PC-3 (cell line): ENCODE results near the gene HNRNPC.

Source experiments
- EZH2 ChIP-seq: fragments of 300-600 bp; sonication (generic); IDR thresholded peaks from one replicate; pipeline ENCODE4 v1.6.1; 2017; ENCODE audit warnings: antibody characterized with exemption, mild to moderate bottlenecking, low read length; ENCODE audit not compliant: unreplicated experiment
- EZH2phosphoT487 ChIP-seq: fragments of 300-600 bp; sonication (generic); IDR thresholded peaks from 2 replicates; pipeline ENCODE4 v1.6.1; 2018; ENCODE audit warnings: mild to moderate bottlenecking, antibody characterized with exemption, low read length, borderline replicate concordance
- TF ChIP-seq, protein P1 (sequence below): fragments of 300-600 bp; sonication (generic); conservative IDR thresholded peaks from 2 replicates; pipeline ENCODE4 v1.5.1; 2017; ENCODE audit warnings: antibody characterized with exemption, low read depth, mild to moderate bottlenecking, low read length

DNA sequence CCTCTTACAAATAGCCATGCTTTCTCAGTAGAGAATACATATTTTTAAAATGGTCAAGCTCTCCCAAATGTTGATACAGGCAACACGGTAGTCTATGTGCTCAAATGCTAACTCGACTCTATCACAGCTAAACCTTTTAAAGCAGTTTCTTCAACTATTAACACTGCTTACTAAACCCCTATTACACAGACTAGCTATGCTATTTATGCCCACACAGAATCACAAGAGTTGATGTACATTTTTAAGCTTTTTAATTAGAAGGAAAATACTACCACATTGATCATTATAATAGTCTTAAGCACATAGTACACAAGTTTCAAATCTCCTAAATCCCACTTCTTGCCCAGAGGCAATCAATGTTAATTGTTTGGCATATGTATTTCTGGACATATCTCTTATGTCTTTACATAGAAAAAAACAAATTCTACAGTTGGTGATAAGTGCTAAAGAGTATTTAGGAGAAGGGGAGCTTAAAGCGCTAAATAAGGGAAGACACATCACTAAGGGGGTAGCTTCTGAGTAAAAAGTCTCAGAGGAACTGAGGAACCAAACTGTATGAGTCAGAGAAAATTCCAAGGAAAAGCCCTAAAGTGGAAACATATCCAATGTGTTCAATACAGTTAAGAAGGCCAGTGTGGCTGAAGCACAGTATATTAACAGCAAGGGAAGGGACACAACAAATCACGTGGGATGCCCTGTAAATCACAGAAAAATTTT lies 13.7 kb downstream of the HNRNPC start:
- TF ChIP-seq, protein P1, sequence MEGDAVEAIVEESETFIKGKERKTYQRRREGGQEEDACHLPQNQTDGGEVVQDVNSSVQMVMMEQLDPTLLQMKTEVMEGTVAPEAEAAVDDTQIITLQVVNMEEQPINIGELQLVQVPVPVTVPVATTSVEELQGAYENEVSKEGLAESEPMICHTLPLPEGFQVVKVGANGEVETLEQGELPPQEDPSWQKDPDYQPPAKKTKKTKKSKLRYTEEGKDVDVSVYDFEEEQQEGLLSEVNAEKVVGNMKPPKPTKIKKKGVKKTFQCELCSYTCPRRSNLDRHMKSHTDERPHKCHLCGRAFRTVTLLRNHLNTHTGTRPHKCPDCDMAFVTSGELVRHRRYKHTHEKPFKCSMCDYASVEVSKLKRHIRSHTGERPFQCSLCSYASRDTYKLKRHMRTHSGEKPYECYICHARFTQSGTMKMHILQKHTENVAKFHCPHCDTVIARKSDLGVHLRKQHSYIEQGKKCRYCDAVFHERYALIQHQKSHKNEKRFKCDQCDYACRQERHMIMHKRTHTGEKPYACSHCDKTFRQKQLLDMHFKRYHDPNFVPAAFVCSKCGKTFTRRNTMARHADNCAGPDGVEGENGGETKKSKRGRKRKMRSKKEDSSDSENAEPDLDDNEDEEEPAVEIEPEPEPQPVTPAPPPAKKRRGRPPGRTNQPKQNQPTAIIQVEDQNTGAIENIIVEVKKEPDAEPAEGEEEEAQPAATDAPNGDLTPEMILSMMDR = no peak
- TF ChIP-seq EZH2phosphoT487 = no peak
- TF ChIP-seq EZH2 = no peak
